Naive thymus-derived CD4-positive, alpha-beta T cell (primary cell): ENCODE data around the gene ENTHD1. TPM values are rescaled to one million over a fixed set of nuclear protein-coding genes. Genes with fewer than 3 reads are reported as not detected.
"Not testable (repeated sequence)": the region's sequence is repeated elsewhere in the genome, so short reads cannot be mapped to it uniquely, and the experiment has no call there.

Experiments
- ATAC-seq: fragments of 150-1000 bp; cut with Tn5 transposase; 2 replicates; pipeline ENCODE4 v1.10.0; 2021; ENCODE audit warnings: mild to moderate bottlenecking, moderate library complexity
- CTCF ChIA-PET: fragments of 350-600 bp; sonication (Branson Sonifier 250); formaldehyde crosslinking; loops from one replicate; lab custom pipeline; 2021; ENCODE audit warnings: antibody characterized with exemption; lab: Charles Lee
- POLR2A ChIA-PET: fragments of 350-600 bp; sonication (Branson Sonifier 250); formaldehyde crosslinking; loops from one replicate; lab custom pipeline; 2021; ENCODE audit warnings: antibody characterized with exemption, inconsistent platforms; lab: Charles Lee
- DNase-seq, 9 donors: peaks; one replicate each; pipeline versions ENCODE4 v3.0.0 to v3.0.0-alpha.2; 2020 to 2022; ENCODE audit warnings: mixed read lengths in 1 of 9
- H3K27ac ChIP-seq: one replicate; pipeline ENCODE4 v1.7.0; 2013; ENCODE audit warnings: mild to moderate bottlenecking, low read depth, low read length, moderate library complexity
- H3K27me3 ChIP-seq, 2 donors: one replicate each; pipeline ENCODE4 v1.7.0; 2013; ENCODE audit warnings: low read length in 2 of 2, mild to moderate bottlenecking in 2 of 2, moderate library complexity in 2 of 2; ENCODE audit not compliant: control insufficient read depth in 2 of 2, insufficient read depth in 2 of 2
- H3K36me3 ChIP-seq, 3 experiments: 1 replicate in 2 of 3; 2 replicates in 1 of 3; pipeline ENCODE4 v1.7.0; 2013; ENCODE audit warnings: low read length in 3 of 3, mild to moderate bottlenecking in 3 of 3, moderate library complexity in 1 of 3; ENCODE audit not compliant: insufficient read depth in 3 of 3, control insufficient read depth in 2 of 3
- H3K4me1 ChIP-seq, 2 donors: one replicate each; pipeline ENCODE4 v1.7.0; 2013; ENCODE audit warnings: low read length in 2 of 2, mild to moderate bottlenecking in 2 of 2, moderate library complexity in 1 of 2; ENCODE audit not compliant: control insufficient read depth in 2 of 2, insufficient read depth in 2 of 2
- H3K4me3 ChIP-seq: 2 replicates; pipeline ENCODE4 v1.7.0; 2013; ENCODE audit warnings: mild to moderate bottlenecking, low read length
- H3K9me3 ChIP-seq, 3 experiments: 1 replicate in 2 of 3; 2 replicates in 1 of 3; pipeline ENCODE4 v1.7.0; 2013; ENCODE audit warnings: low read length in 3 of 3; ENCODE audit not compliant: control insufficient read depth in 2 of 3
- H3K27ac Mint-ChIP-seq, 9 donors: one replicate each; pipeline ENCODE4 v1.8.0; 2020 to 2022; ENCODE audit warnings: mixed read lengths in 9 of 9, mild to moderate bottlenecking in 8 of 9, moderate library complexity in 5 of 9, inconsistent platforms in 2 of 9
- H3K27me3 Mint-ChIP-seq, 5 donors: one replicate each; pipeline ENCODE4 v1.8.0; 2021 to 2022; ENCODE audit warnings: mixed read lengths in 5 of 5, mild to moderate bottlenecking in 1 of 5
- H3K36me3 Mint-ChIP-seq, 5 donors: one replicate each; pipeline ENCODE4 v1.8.0; 2020 to 2022; ENCODE audit warnings: mixed read lengths in 5 of 5, mild to moderate bottlenecking in 3 of 5, inconsistent platforms in 1 of 5
- H3K4me1 Mint-ChIP-seq, 7 donors: one replicate each; pipeline ENCODE4 v1.8.0; 2020 to 2022; ENCODE audit warnings: mixed read lengths in 7 of 7, mild to moderate bottlenecking in 3 of 7, inconsistent platforms in 1 of 7
- H3K4me3 Mint-ChIP-seq, 10 donors: one replicate each; pipeline ENCODE4 v1.8.0; 2020 to 2022; ENCODE audit warnings: mild to moderate bottlenecking in 10 of 10, mixed read lengths in 10 of 10, moderate library complexity in 6 of 10, inconsistent platforms in 2 of 10
- H3K9me3 Mint-ChIP-seq, 11 donors: one replicate each; pipeline ENCODE4 v1.8.0; 2020 to 2022; ENCODE audit warnings: mixed read lengths in 11 of 11, mild to moderate bottlenecking in 4 of 11, inconsistent platforms in 1 of 11, moderate library complexity in 1 of 11
- intact Hi-C, 2 donors: fragments of 100-400 bp; cut with micrococcal nuclease; formaldehyde crosslinking; loops; one replicate each; pipeline ENCODE4 v1.15.1; 2023
- polyA plus RNA-seq, 2 donors: library from polyadenylated mRNA; unstranded; fragments of 300-500 nt; fragmentation: Illumina TruSeq; gene quantifications; one replicate each; pipeline ENCODE4 v1.2.3, GENCODE V29; 2021
- total RNA-seq, 6 experiments: library from RNA in 5 of 6; stranded (reverse) in 5 of 6; gene quantifications; 1 replicate in 5 of 6; 2 replicates in 1 of 6; pipeline ENCODE4 v1.2.3 and lab custom pipeline; 2021 to 2026

The ENTHD1 gene
- total and polyA plus RNA-seq, 7 experiments from 2014 or later = 0.12 to 0.60 (median 0.24) TPM; not detected in 2

DNA sequence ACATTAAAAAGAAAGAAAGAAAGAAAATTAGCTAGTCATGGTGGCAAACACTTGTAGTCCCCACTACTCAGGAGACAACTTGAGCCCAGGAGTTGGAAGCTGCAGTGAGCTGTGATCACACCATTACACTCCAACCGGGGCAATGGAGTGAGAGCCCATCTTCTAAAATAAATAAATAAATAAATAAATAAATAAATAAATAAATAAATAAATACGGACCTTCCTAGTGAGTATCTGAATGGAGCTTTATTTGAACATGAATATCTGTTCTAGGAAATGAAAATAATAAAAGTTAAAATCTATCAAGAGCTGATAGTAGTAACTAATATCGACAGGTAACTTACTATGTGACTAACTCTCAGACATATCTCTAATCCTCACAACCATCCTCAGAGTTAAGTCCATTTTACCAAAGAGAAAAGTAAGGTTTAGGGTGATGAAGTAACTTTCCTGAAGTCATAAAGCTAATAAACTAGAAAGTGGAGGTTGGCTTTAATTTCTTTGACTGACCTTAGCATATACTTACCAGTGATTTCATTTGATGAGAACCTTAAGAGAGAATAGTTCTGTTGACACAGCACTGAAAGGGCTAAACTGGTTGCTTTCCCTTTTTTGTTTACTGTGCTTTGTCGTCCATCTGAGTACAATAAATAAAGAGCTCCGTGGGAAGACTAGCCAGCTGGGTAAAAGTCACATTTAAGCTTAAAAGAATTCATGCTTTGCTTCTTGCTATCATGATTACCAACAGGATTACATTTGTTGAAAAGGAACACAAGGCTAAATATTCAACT is 22.4 kb downstream of the ENTHD1 start:
- POLR2A ChIA-PET = interaction anchor here (0.6 to 2.1 kb wide), 3 partner anchors 21 to 185 kb away, joined by 3 to 5 read pairs (median 4); no protein-coding TSS in a partner anchor
- Histone ChIP-seq H3K27me3 (no peaks in the 10 kb centered on the region), H3K36me3 (no peaks in the 10 kb centered on the region), H3K4me3 (no peak overlapping the region), H3K4me1 (no peaks in the 10 kb centered on the region), H3K27ac (no peak overlapping the region), H3K9me3 (no peaks in the 10 kb centered on the region)
- no peak overlapping the region for H3K4me3 Mint-ChIP-seq
- H3K27me3 Mint-ChIP-seq = peaks cover 0 to 13% (median 0%) of the 10 kb centered on the region in 5 donors
- peaks cover 0 to 5% (median 2%) of the 10 kb centered on the region in 11 donors for H3K9me3 Mint-ChIP-seq
- H3K36me3 Mint-ChIP-seq = peaks cover 0 to 4% (median 0%) of the 10 kb centered on the region in 5 donors
- no peak overlapping the region for H3K27ac Mint-ChIP-seq
- CTCF ChIA-PET = interaction anchor here (0.6 to 1.3 kb wide), 2 partner anchors 123 to 215 kb away, joined by 3 read pairs; no protein-coding TSS in a partner anchor
- ATAC-seq (no peak), DNase-seq (no peak)
- peaks cover 0 to 7% (median 5%) of the 10 kb centered on the region in 7 donors for H3K4me1 Mint-ChIP-seq
- intact Hi-C loops = no loop called here

DNA sequence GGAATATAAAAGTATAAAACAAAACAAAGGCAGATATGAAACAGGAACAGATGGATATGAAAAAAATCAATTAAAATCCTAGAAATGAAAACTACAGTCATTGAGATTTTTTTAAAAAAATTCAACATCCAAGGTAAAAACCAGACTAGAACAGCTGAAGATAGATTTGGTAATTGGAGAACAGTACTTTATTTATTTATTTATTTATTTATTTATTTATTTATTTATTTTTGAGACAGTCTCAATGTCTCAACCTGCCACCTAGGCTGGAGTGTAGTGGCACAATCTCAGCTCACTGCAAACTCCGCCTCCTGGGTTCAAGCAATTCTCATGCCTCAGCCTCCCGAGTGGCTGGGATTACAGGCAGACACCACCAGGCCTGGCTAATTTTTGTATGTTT is 23.8 kb downstream of the ENTHD1 start:
- intact Hi-C loops, DNase-seq, H3K4me3 Mint-ChIP-seq, H3K9me3 ChIP-seq, H3K4me1 ChIP-seq, ATAC-seq, H3K9me3 Mint-ChIP-seq, CTCF ChIA-PET, H3K27ac Mint-ChIP-seq, H3K27ac ChIP-seq, POLR2A ChIA-PET, H3K27me3 ChIP-seq, H3K36me3 ChIP-seq, H3K4me3 ChIP-seq, H3K36me3 Mint-ChIP-seq: not testable (repeated sequence)
- Mint-ChIP-seq H3K27me3 (peaks cover 0 to 13% (median 0%) of the 10 kb centered on the region in 5 donors), H3K4me1 (peaks cover 0 to 12% (median 6%) of the 10 kb centered on the region in 7 donors)

DNA sequence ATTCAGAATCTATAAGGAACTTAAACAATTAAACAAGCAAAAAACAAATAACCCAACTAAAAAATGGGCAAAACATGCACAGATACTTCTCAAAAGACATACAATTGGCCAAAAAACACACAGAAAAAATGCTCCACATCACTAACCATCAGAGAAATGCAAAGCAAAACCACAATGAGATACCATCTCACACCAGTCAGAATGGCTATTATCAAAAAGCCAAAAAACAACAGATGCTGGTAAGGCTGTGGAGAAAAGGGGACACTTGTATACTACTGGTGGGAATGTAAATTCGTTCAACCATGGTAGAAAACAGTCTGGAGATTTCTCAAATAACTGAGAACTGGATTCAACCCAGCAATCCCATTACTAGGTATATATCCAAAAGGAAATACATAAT is 24.8 kb downstream of the ENTHD1 start:
- Histone ChIP-seq H3K9me3 (no peaks in the 10 kb centered on the region), H3K4me3 (no peak overlapping the region), H3K27ac (no peak overlapping the region), H3K4me1 (no peaks in the 10 kb centered on the region), H3K27me3 (no peaks in the 10 kb centered on the region), H3K36me3 (no peaks in the 10 kb centered on the region)
- Mint-ChIP-seq H3K27ac (no peak overlapping the region), H3K9me3 (peaks cover 0 to 5% (median 2%) of the 10 kb centered on the region in 11 donors), H3K4me3 (no peak overlapping the region), H3K4me1 (peaks cover 0 to 10% (median 6%) of the 10 kb centered on the region in 7 donors), H3K27me3 (peaks cover 0 to 15% (median 0%) of the 10 kb centered on the region in 5 donors), H3K36me3 (peaks cover 0 to 4% (median 0%) of the 10 kb centered on the region in 5 donors)
- ChIA-PET CTCF (no interaction called here), POLR2A (no interaction called here)
- DNase-seq (no peak), ATAC-seq (no peak)
- intact Hi-C loops = no loop called here

DNA sequence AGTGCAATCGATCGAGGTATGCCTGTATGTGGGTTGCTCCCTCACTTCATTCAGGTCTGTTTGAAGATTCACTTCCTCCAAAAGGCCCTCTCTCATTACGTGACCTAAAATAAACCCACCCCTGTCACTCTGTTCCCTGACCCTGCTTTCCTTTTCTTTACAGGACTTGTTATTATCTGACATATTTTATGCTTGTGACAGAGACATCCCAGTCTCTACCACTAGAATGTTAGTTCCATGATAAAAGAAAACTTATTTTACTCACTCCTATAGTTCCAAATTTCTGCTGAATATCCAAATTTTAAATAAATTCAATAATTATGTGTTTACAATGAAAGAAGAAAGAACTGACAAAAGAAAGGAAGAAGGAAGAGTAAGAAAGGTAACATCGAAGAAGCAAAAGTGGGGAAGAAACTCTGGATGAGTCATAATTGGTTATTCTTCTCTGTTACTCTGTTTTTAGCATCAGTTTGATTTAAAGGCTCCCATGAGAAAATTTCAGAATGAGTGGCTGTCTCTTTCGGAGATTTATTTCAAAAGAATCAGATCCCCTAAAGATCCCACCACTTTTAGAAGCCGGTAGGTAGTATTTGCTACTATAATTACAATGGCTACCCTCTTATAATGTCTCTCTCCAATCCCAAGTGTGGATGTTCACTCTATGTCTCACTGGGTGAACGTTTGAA is 33.5 kb downstream of the ENTHD1 start:
- Histone ChIP-seq H3K27ac (no peak overlapping the region), H3K9me3 (no peaks in the 10 kb centered on the region), H3K4me1 (peaks cover 0 to 14% of the 10 kb centered on the region in 2 donors), H3K36me3 (no peaks in the 10 kb centered on the region), H3K4me3 (no peak overlapping the region), H3K27me3 (no peaks in the 10 kb centered on the region)
- no peak for ATAC-seq
- DNase-seq = peak in 4 of 9 donors; percentile 5 to 17 (median 10)
- Mint-ChIP-seq H3K36me3 (peaks cover 0 to 6% (median 0%) of the 10 kb centered on the region in 5 donors), H3K9me3 (peaks cover 0 to 5% (median 0%) of the 10 kb centered on the region in 11 donors), H3K4me3 (peak overlapping the region in 8 of 10 donors; percentile 48 to 76 (median 64)), H3K4me1 (peaks cover 15 to 33% (median 29%) of the 10 kb centered on the region in 7 donors), H3K27ac (peak overlapping the region in 8 of 9 donors; percentile 4 to 81 (median 70)), H3K27me3 (peaks cover 0 to 9% (median 0%) of the 10 kb centered on the region in 5 donors)
- intact Hi-C loops = loop anchor here in 1 of 2 donors (5.0 kb wide), 1 partner anchor 42 kb away; the partner anchor contains the start of gene GRAP2
- CTCF ChIA-PET = no interaction called here
- POLR2A ChIA-PET = interaction anchor here (0.9 kb wide), 1 partner anchor 85 kb away, joined by 3 read pairs; no protein-coding TSS in a partner anchor

DNA sequence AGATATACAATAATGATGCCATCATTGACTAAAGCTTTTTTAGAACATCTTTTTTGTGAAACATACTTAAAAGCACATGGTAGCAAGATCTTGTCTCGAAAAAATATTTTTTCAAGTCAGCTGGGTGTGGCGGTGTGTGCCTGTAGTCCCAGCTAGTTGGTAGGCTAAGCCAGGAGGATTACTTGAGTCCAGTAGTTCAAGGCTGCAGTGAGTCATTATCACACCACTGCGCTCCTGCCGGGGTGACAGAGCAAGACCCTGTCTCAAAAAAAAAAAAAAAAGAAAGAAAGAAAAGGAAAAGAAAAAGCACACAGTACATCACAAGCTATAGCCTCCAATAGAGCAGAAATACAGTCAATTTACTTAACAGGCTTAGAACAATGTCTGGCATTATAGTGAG is 37.0 kb downstream of the ENTHD1 start:
- ATAC-seq (no peak), DNase-seq (no peak)
- ChIA-PET POLR2A (interaction anchor here (0.8 kb wide), 1 partner anchor 30 kb away, joined by 3 read pairs; no protein-coding TSS in a partner anchor), CTCF (no interaction called here)
- Mint-ChIP-seq H3K27me3 (peaks cover 0 to 8% (median 0%) of the 10 kb centered on the region in 5 donors), H3K27ac (no peak overlapping the region), H3K9me3 (peaks cover 0 to 5% (median 0%) of the 10 kb centered on the region in 11 donors), H3K4me1 (peaks cover 15 to 37% (median 29%) of the 10 kb centered on the region in 7 donors), H3K4me3 (no peak overlapping the region), H3K36me3 (peaks cover 0 to 6% (median 0%) of the 10 kb centered on the region in 5 donors)
- Histone ChIP-seq H3K36me3 (no peaks in the 10 kb centered on the region), H3K4me3 (no peak overlapping the region), H3K9me3 (no peaks in the 10 kb centered on the region), H3K27me3 (no peaks in the 10 kb centered on the region), H3K27ac (no peak overlapping the region), H3K4me1 (peaks cover 0 to 14% of the 10 kb centered on the region in 2 donors)
- intact Hi-C loops = loop anchor here in 1 of 2 donors (5.0 kb wide), 1 partner anchor 46 kb away; the partner anchor contains the start of gene GRAP2

DNA sequence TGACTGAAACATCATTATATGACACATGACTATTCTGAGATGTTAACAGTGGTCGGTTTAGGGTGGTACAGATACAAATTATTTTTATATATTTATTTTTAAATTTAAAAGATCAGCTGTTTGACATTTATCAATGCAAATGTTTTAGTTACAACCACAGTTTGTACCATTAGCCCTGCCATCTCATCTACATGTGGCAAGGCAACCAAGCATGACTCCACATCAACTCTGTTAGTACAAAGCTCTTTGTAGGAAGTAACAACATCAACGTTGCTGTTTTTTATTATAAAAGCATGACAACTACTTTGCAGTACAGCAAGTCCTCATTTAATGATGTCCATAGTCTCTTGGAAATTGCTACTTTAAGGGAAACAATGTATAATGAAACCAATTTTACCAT is 40.8 kb downstream of the ENTHD1 start:
- H3K4me1 Mint-ChIP-seq = peaks cover 0 to 11% (median 3%) of the 10 kb centered on the region in 7 donors
- DNase-seq (no peak), ATAC-seq (no peak)
- peaks cover 0 to 21% (median 0%) of the 10 kb centered on the region in 5 donors for H3K27me3 Mint-ChIP-seq
- intact Hi-C loops = no loop called here
- H3K9me3 ChIP-seq = no peaks in the 10 kb centered on the region
- H3K4me3 Mint-ChIP-seq = no peak overlapping the region
- H3K36me3 Mint-ChIP-seq = peaks cover 0 to under 1% (median 0%) of the 10 kb centered on the region in 5 donors
- no peaks in the 10 kb centered on the region for H3K9me3 Mint-ChIP-seq
- H3K36me3 ChIP-seq = no peaks in the 10 kb centered on the region
- H3K4me1 ChIP-seq = no peaks in the 10 kb centered on the region
- no peak overlapping the region for H3K27ac ChIP-seq
- no peaks in the 10 kb centered on the region for H3K27me3 ChIP-seq
- H3K27ac Mint-ChIP-seq = no peak overlapping the region
- H3K4me3 ChIP-seq = no peak overlapping the region
- CTCF ChIA-PET = no interaction called here
- POLR2A ChIA-PET = interaction anchor here (0.7 kb wide), 1 partner anchor 39 kb away, joined by 3 read pairs; no protein-coding TSS in a partner anchor
